ENCODE results near the gene CAP2.
"Not testable (repeated sequence)": the region's sequence is repeated elsewhere in the genome, so short reads cannot be mapped to it uniquely, and the experiment has no call there.

The CAP2 gene

GRCh38 chr6:17416806-17417205 lies 23.4 kb downstream of the CAP2 start:
- Mint-ChIP-seq H3K36me3 (ENCODE audit: low read depth) (no peaks in the 10 kb centered on the region), H3K4me1 (ENCODE audit: low read depth) (no peaks in the 10 kb centered on the region), H3K27me3 (ENCODE audit: low read depth) (no peaks in the 10 kb centered on the region)

GRCh38 chr6:17417817-17418216 lies 24.4 kb downstream of the CAP2 start:
- Mint-ChIP-seq H3K4me1 (ENCODE audit: low read depth) (no peaks in the 10 kb centered on the region), H3K27ac (no peak overlapping the region), H3K36me3 (ENCODE audit: low read depth) (no peaks in the 10 kb centered on the region), H3K27me3 (ENCODE audit: low read depth) (no peaks in the 10 kb centered on the region), H3K9me3 (no peaks in the 10 kb centered on the region), H3K4me3 (no peak overlapping the region)

More at GRCh38 chr6:17416806-17417205, 23.4 kb downstream of the CAP2 start:
- Mint-ChIP-seq H3K9me3 (no peaks in the 10 kb centered on the region), H3K4me3 (no peak overlapping the region), H3K27ac (no peak overlapping the region)

DNA sequence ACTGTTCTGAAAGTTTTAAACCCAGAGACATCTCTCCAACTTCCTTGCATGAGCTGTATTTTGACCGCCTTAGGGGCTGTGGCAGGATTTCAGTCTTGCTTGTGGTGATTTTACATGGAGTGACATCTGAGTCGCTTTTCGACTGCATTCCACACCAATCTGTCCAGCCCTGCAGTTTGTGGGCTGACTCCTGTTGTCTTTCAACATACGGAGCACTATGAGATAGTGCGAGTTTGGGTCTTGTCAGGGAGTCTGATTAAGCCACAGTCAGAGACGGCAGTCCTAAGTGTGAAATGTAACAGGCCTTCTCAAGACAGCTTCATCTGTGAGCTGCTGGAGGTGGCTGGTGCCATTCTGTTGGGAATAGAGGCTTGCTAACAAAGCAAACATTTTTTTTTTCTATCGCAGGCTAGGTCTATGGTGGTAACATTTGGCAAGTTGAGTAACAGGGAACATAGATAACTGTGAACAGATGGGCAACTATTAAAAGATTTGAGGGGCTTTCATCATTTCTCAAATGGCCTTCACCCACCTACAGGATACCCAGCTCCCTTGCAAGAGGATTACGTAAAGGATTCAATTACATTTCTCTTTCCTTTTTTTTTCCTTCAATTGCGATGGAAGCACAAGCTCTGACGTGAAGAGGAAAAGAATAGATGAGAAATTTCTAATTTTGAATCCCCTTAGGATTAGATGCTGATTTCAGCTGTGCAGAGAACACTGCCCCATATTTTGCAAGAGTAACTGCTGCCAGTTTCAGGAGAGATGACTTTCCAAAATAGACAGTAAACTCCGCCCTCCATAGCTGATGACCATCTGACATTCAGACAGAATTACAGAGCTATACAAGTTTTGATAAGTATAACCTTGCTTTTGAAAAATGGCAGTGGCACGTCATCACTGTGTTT lies 25.1 kb downstream of the CAP2 start:
- Mint-ChIP-seq H3K4me3 (no peak overlapping the region), H3K27ac (no peak overlapping the region), H3K4me1 (ENCODE audit: low read depth) (no peaks in the 10 kb centered on the region), H3K36me3 (ENCODE audit: low read depth) (no peaks in the 10 kb centered on the region), H3K9me3 (no peaks in the 10 kb centered on the region), H3K27me3 (ENCODE audit: low read depth) (no peaks in the 10 kb centered on the region)

- no peaks in the 10 kb centered on the region for H3K36me3 Mint-ChIP-seq (ENCODE audit: low read depth)
- H3K4me1 Mint-ChIP-seq (ENCODE audit: low read depth): no peaks in the 10 kb centered on the region
- no peaks in the 10 kb centered on the region for H3K9me3 Mint-ChIP-seq
- H3K27me3 Mint-ChIP-seq (ENCODE audit: low read depth): no peaks in the 10 kb centered on the region
- H3K4me3 Mint-ChIP-seq: no peak overlapping the region
- H3K27ac Mint-ChIP-seq: no peak overlapping the region
Observed at GRCh38 chr6:17419189-17419575, 25.8 kb downstream of the CAP2 start.

DNA sequence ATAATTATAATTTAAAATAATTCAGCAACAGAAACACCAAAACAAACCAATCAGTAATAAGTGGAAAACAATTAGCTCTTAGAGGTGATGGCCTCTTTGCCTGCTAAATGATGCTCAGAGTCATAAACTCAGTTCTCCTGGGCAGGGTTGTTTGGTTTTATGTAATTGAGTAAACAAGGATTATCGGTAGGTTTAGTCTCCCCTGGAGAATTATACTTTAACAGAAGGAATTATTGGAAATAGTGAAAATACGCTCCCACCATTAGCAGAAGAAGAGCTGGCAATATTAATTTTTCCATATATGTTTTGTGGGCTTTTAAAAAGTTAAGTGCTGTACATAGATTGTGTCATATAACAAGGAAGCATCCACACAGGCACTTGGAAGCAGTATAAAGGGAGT lies 27.0 kb downstream of the CAP2 start:
- no peaks in the 10 kb centered on the region for H3K4me1 Mint-ChIP-seq (ENCODE audit: low read depth)
- no peaks in the 10 kb centered on the region for H3K9me3 Mint-ChIP-seq
- no peaks in the 10 kb centered on the region for H3K36me3 Mint-ChIP-seq (ENCODE audit: low read depth)
- H3K27ac Mint-ChIP-seq: no peak overlapping the region
- H3K4me3 Mint-ChIP-seq: no peak overlapping the region
- H3K27me3 Mint-ChIP-seq (ENCODE audit: low read depth): no peaks in the 10 kb centered on the region

GRCh38 chr6:17421406-17421805 lies 28.0 kb downstream of the CAP2 start:
- Mint-ChIP-seq H3K4me1 (ENCODE audit: low read depth) (no peaks in the 10 kb centered on the region), H3K4me3 (no peak overlapping the region), H3K27me3 (ENCODE audit: low read depth) (no peaks in the 10 kb centered on the region), H3K27ac (no peak overlapping the region), H3K9me3 (no peaks in the 10 kb centered on the region), H3K36me3 (ENCODE audit: low read depth) (no peaks in the 10 kb centered on the region)

GRCh38 chr6:17423026-17423425 lies 29.6 kb downstream of the CAP2 start:
- no peak overlapping the region for H3K27ac Mint-ChIP-seq
- H3K27me3 Mint-ChIP-seq (ENCODE audit: low read depth): no peaks in the 10 kb centered on the region
- no peak overlapping the region for H3K4me3 Mint-ChIP-seq
- H3K4me1 Mint-ChIP-seq (ENCODE audit: low read depth): no peaks in the 10 kb centered on the region
- H3K36me3 Mint-ChIP-seq (ENCODE audit: low read depth): no peaks in the 10 kb centered on the region
- no peaks in the 10 kb centered on the region for H3K9me3 Mint-ChIP-seq

GRCh38 chr6:17427062-17427461 lies 33.7 kb downstream of the CAP2 start:
- Mint-ChIP-seq H3K36me3 (ENCODE audit: low read depth) (no peaks in the 10 kb centered on the region), H3K9me3 (no peaks in the 10 kb centered on the region), H3K4me3 (no peak overlapping the region), H3K27ac (no peak overlapping the region), H3K4me1 (ENCODE audit: low read depth) (no peaks in the 10 kb centered on the region), H3K27me3 (ENCODE audit: low read depth) (no peaks in the 10 kb centered on the region)

DNA sequence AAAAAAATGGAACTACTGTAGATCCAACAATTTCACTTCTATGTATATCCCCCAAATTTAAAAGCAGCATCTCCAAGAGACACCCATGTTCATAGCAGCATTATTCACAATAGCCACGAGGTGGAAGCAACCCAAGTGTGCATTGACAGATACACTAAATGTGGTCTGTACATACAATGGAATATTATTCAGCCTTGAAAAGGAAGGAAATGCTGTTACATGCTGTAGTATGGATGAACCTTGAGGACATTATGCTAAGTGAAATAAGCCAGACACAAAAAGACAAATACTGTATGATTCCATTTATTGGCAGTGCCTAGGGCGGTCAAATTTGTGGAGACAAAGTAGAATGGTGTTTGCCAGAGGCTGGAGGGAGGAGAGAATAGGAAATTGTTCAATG lies 34.2 kb downstream of the CAP2 start:
- Mint-ChIP-seq H3K27me3 (ENCODE audit: low read depth) (no peaks in the 10 kb centered on the region), H3K4me3 (no peak overlapping the region), H3K27ac (no peak overlapping the region), H3K36me3 (ENCODE audit: low read depth) (no peaks in the 10 kb centered on the region), H3K9me3 (no peaks in the 10 kb centered on the region), H3K4me1 (ENCODE audit: low read depth) (no peaks in the 10 kb centered on the region)

DNA sequence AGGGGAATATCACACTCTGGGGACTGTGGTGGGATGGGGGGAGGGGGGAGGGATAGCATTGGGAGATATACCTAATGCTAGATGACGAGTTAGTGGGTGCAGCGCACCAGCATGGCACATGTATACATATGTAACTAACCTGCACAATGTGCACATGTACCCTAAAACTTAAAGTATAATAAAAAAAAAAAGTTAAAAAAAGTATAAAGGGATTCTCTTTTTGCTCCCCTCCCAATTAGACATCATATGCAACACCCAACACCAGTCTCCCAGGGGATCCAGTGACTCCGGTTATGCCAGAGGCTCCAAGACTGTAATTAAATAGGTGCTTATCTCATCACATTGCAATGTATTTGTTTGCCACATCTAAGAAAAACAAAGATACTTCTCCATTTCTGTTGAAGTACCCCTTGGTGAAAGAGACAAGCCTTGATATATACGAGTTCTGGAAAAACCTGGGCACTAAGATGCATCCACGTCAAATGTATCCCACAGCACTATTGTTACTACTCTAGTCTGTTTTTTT lies 35.3 kb downstream of the CAP2 start:
- H3K27ac Mint-ChIP-seq; H3K4me3 Mint-ChIP-seq; H3K27me3 Mint-ChIP-seq (ENCODE audit: low read depth); H3K36me3 Mint-ChIP-seq (ENCODE audit: low read depth); H3K9me3 Mint-ChIP-seq; H3K4me1 Mint-ChIP-seq (ENCODE audit: low read depth): not testable (repeated sequence)

GRCh38 chr6:17429383-17430061 lies 36.1 kb downstream of the CAP2 start:
- H3K4me1 Mint-ChIP-seq (ENCODE audit: low read depth): no peaks in the 10 kb centered on the region
- no peaks in the 10 kb centered on the region for H3K9me3 Mint-ChIP-seq
- H3K4me3 Mint-ChIP-seq: no peak overlapping the region
- no peaks in the 10 kb centered on the region for H3K36me3 Mint-ChIP-seq (ENCODE audit: low read depth)
- H3K27ac Mint-ChIP-seq: no peak overlapping the region
- H3K27me3 Mint-ChIP-seq (ENCODE audit: low read depth): no peaks in the 10 kb centered on the region

DNA sequence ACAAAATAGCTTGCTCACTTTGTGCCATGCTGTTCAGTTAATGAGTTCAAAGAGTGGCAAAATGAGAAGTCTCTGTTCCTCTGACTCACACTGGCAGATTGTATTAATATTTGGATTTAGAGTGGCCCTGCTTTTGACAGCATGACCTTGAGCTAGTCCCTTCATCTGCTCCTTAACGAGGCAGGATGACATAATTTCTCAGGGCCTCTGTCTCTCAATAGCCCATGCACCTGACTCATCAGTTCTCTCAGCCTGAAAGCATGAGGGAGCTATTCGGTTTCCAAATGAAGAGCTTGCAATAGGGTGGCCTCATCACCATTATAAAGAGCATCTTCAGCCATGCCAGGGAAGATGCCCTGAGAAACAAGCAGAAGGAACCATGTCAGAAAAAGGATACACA lies 38.2 kb downstream of the CAP2 start:
- Mint-ChIP-seq H3K9me3 (no peaks in the 10 kb centered on the region), H3K36me3 (ENCODE audit: low read depth) (no peaks in the 10 kb centered on the region), H3K4me1 (ENCODE audit: low read depth) (no peaks in the 10 kb centered on the region), H3K4me3 (no peak overlapping the region), H3K27me3 (ENCODE audit: low read depth) (no peaks in the 10 kb centered on the region), H3K27ac (no peak overlapping the region)

- Mint-ChIP-seq H3K4me1 (ENCODE audit: low read depth) (no peaks in the 10 kb centered on the region), H3K36me3 (ENCODE audit: low read depth) (no peaks in the 10 kb centered on the region), H3K27ac (no peak overlapping the region), H3K4me3 (no peak overlapping the region), H3K9me3 (no peaks in the 10 kb centered on the region), H3K27me3 (ENCODE audit: low read depth) (no peaks in the 10 kb centered on the region)
Observed at GRCh38 chr6:17432356-17432755, 39.0 kb downstream of the CAP2 start.

- H3K27me3 Mint-ChIP-seq (ENCODE audit: low read depth): no peaks in the 10 kb centered on the region
- H3K27ac Mint-ChIP-seq: no peak overlapping the region
- no peaks in the 10 kb centered on the region for H3K4me1 Mint-ChIP-seq (ENCODE audit: low read depth)
- no peak overlapping the region for H3K4me3 Mint-ChIP-seq
- H3K36me3 Mint-ChIP-seq (ENCODE audit: low read depth): no peaks in the 10 kb centered on the region
- H3K9me3 Mint-ChIP-seq: no peaks in the 10 kb centered on the region
Observed at GRCh38 chr6:17439243-17439993, 46.0 kb downstream of the CAP2 start.
